HL-60/S4 (cell line): Measurements from ENCODE around the gene LRRC28.

Experiments used
- in situ Hi-C: fragments of 300-500 bp; cut with MboI; formaldehyde crosslinking; loops from 2 replicates; pipeline ENCODE4 v1.14.3; 2022; ENCODE audit warnings: low sequenced_read_pairs

Gene LRRC28

GRCh38 chr15:99411234-99411633 lies 160.0 kb downstream of the LRRC28 start:
- in situ Hi-C loops: no loop called here

GRCh38 chr15:99412082-99412481 lies 160.8 kb downstream of the LRRC28 start:
- in situ Hi-C loops: no loop called here

DNA sequence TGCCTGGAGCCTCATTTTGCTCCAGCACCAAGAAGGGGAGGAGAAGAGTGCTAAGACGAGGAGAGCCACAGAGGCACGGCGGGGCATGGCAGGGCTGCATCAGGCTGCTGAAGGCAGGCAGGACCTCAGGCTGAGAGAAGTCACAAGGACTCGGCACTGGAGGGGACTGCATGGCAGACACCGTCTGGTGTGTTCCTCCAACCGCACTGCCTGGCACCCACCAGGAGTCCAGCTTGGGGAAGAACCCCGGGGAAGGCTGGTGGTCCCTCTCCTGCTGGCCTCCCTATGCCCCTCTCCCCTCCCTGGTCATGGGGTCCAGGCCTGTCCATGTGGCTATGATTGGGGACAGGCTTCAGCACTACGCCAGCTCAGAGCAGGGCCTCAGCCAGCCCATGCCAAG lies 161.3 kb downstream of the LRRC28 start:
- in situ Hi-C loops: no loop called here

GRCh38 chr15:99413955-99414754 lies 162.9 kb downstream of the LRRC28 start:
- in situ Hi-C loops: no loop called here

GRCh38 chr15:99414755-99415731 lies 163.8 kb downstream of the LRRC28 start:
- in situ Hi-C loops: no loop called here

DNA sequence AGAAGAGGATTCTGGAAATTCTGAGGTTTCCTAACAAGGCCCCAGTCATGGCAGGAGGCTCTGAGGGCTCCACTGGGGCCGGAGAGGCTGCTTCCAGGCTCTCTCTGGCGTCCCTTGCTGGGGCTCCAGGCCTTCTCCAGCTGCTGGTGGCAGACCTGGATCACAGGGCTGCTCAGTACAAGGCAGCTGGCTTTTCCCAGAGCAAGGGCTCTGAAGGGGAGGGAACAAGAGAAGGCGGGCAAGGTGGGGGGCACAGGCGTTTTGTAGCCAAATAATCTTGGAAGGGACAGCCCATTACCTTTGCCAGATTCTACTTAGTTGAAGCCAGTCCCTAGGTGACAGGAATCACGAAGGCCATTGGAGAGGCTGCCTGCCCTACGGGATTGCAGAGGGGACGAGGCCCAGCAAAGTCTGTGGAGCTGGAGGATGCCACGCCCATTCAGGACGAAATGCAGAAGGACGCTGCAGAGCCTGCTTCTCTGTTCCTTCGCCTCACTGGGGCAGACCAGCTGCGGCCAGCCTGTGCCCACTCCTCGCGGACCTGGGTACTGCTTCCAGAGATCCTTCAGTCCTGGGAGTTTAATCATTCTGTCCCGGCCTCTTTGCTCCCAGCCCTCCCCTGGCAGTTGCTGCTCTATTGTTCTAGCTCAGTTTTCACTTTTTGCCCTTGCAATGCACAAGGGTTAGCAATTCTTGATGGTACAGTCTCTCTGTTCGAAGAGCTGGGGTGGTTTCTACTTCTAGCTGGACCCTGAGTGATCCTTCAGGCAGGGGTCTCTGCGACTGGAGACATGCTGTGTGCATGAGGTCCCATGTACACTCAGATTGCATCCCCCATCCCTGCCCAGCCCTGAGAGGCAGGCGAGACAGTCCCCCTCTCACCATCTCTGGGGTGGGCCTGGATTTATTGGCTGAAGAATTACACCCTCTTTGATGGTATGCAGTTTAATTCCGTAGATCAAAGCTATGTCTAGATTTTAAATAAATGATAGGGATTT lies 165.2 kb downstream of the LRRC28 start:
- in situ Hi-C loops: no loop called here

DNA sequence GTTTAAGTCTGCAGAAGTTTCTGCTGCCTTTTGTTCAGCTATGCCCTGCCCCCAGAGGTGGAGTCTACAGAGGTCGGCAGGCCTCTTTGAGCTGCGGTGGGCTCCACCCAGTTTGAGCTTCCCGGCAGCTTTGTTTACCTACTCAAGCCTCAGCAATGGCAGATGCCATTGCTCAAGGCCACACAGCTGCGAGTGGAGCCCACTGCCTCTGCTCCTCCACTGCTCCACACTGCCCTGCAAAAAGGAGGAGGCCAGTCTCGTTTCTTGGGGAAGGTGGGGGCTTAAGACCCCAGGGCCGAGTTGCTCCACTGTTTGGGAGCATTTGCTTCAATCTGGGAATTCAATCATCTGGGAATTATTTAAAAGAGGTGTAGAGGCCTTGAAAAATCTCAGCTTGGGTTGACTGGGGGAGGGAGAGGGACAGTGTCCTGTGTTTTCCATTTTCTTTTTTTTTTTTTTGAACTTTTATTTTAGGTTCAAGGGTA lies 169.9 kb downstream of the LRRC28 start:
- in situ Hi-C loops: no loop called here

- in situ Hi-C loops: no loop called here
These were observed 170.5 kb downstream of the LRRC28 start for GRCh38 chr15:99421758-99422157.

DNA sequence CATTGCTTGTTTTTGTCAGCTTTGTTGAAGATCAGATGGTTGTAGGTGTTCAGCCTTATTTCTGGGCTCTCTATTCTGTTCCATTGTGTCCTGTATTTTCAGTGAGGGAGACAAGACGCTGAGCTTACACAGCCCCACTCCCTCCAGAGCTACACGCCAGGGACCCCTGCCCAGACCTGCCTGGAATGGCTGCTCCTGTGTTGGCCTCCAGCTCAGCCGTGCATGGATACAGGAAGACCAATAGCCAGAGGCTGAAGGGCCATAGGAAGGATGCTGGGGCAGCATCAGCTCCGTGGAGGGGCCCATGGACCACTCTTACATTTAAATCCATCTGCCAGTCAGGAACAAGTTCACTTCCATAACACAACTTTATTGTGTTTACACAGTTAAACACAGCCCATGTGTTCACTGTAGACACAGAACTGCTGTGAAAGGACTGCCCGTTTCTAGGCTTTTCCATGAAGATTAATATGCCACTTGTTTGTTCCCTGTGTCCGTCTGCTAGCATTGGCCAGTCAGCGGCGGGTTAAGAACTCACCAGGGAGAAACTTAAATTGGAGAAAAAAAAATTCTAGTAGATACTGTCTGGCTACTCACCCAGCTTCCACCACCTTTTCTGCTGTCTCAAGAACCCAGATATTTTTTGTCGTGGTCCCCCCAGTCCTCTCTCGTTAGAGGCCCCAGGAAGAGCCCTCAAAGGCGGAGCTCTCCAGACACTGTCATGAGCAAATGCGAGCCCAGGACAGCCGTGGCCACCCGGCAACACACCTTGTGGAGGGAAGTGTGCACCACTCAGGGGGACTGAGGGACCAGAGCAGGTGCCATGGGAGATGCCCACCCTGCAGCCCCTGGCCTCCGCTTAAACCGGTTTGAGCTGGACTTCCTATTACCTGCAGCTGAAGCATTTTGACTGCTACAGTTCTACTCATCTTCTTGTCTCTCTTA lies 172.2 kb downstream of the LRRC28 start:
- in situ Hi-C loops: no loop called here

DNA sequence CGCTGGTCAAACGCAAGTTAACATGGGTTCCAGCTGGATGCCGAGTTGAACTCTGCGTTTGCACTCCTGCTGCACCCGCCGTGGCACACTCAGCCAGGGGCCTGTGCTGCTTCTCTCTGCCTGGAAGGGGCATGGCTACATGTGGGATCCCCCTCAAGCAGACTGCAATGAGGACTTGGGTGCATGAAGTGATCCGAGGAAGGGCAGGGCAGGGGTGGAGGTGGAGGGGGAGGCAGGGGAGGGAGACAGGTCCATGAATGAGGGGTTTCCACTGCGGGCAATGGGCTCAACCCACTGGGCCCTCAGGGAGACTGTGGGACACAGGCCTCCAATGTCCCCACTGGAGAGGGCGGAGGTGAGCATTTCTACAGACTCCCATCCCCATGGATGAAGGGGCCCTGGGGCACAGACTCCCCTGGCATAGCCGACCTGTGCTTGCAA lies 172.9 kb downstream of the LRRC28 start:
- in situ Hi-C loops: no loop called here

DNA sequence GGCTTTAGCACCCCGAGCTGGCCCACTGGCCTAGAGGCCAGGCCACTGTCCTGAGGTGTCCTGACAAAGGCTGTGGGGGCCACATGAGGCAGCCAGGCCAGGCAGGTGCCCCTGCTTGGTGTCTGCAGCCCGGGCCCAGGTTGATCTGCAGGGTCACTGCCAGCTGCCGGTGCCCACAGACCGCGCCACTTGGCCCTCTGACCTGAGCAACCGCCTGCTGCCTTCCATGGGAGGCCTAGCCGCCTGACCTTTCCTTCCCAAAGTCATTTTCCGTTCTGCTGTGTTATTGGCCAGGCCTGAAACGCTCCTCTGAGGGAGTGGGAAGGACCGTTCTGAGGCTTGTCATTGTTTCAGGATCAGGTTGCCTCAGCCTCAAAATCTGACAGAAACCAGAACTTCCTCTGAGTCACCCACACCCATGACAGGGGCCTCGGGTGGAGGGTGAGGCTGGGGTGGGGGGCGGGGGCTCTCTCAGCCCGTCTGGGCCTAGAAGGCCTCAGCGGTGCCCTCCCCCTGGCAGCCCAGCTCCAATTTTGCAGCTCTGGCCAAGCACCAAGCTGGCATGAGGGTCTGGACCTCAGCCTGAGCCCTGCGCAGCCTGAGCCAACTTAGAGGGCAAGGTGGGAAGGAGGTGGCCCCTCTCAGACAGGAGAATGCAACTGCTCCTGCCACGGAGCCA lies 173.8 kb downstream of the LRRC28 start:
- in situ Hi-C loops: no loop called here

DNA sequence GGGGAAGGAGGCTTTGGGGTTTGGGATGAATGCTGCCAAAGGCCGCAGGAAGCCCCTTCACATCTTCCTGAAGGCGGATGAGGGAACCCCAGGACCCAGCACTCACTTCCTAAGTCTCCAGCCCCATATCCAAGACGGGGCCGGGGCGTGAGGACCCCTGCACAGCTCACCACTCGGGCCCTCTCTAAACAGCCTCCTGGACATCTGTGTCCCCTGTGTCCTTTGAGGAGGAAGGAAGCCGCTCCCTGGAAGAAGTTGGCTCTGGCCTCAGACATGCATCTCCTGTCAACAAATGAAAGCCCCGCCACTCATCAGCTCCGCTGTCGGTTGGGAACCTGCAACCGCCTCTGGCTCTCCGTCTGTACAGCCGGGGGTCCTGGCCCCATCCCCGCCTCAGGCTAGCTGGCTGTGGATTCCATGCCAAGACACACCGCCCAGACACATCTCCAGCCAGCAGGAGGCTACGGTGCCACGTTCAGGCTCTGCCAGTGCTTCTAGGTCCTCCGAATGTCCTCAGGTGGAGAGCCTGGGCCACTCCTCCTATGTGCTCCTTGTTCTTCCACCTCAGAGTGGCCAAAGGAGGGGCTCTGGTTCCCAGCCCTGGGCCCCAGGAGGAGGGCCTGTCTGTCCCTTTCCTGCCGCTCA lies 174.5 kb downstream of the LRRC28 start:
- in situ Hi-C loops: no loop called here

DNA sequence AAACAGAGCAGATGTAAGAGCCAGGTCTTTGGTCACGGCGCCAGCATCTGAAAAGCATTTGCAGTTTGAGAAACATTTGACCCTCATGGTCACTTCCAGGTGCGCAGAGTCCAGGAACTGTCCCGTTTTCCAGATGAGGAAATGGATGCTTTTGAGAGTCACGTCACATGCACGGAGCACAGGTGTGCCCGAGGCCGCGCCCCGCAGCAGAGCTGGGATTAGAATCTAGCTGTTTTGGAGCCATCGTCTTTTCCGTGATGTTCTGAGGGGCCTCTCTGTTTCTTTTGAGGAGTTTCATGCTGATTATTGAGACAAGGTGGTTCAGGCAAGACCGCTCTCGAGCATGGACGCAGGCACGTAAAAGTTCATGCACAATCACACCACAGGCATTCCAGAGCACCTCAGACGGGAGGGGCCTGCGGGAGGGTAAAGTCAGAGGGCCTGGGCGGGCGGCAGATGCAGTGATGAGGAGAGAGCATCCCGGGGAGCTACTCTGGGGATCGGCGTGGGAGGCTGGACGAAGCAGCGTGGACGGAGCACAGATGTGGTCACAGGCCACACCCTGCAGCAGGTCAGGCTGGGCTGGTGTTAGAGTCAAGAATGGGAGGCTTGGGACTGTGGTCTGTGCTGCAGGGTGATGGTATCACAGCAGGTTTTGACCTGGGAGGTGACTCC lies 175.3 kb downstream of the LRRC28 start:
- in situ Hi-C loops: no loop called here

DNA sequence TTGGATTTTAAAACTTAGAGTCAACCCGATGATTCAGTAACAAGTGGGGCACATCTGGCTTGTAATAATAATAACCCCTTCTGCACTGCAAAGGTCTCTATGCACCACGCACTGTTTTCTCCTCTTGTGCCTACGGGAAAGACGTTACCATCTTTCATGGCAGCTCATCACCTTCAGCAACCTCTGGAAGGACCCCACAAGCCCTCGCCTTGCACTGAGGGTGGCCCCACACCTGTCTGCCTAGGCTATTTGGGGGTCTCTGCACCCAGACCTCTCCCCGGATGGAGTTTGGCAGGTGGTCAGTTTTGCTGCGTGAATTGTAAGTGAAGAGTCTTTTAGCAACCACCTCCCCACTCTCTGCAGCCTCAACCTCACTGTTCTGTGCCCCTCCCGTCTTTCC lies 175.9 kb downstream of the LRRC28 start:
- in situ Hi-C loops: no loop called here

DNA sequence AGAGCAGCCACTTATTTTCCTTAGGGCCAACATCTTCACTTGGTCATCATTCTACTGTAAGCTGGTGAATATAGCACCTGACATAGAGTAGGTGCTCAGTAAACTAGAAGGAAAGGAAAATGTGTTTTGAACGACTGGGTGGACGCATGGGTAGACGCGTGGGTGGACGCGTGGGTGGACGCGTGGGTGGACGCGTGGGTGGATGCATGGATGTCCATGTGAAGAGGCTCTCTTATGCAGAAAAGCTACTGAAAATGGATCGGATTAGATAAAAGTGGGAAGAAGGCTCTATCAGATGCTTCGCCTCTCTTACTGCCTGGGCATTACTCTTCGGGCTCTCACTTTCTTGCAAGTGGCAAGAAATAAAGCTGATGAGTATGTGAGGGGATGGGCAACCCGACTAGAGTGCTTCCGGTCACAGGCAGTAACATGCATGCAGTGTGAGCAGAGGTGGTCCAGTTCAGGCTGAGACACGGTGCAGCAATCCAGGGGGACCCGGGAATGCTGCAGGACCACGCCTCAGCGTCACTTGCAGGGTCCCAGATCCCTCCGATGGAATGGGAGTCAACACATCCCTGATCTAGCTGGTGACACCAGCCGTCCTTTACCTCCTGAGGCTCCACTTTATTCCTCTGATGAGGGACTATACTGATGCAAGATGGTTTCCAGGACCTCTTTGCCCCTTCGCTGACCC lies 176.5 kb downstream of the LRRC28 start:
- in situ Hi-C loops: no loop called here

DNA sequence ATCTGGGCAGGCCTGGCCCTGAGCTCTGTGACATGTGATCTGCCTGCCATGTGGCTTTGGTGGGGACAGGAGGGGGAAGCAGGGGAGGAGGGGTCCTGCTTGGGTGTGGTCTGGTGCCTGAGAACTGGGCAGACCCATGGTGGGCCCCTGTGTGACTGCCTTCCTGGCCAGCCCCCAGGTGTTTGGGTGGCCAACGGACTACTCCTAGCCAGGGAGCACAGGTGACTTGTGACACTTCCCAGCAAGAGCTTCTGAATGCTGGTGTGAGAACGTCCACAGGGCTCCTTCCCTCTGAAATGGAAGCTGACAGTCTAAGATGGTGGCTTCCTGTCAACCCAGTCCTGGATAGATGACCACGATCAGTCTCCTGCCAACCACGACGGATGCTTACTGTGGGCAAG lies 178.4 kb downstream of the LRRC28 start:
- in situ Hi-C loops: no loop called here

- in situ Hi-C loops: no loop called here
These were observed 179.7 kb downstream of the LRRC28 start for GRCh38 chr15:99430881-99431401.
